ENCODE results near the gene GRM7.

GRM7 gene

DNA sequence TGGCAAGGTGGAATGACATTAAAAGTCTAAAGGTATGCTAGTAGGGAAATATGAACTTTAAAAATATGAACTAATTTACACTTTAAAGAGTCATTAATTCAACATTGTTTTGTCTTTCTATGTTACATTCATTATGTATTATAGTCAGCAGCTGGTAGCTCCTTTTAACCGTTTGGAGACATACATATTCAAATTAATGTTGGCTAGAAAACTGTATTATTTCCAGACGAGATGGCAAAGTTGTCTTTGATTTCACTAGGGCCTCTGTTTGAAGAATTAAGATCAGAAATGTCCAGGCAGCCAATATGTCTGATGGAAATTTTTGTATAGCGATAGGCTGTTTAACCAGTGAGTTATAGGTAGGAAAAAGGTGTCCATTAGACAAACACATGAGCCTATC is 817.6 kb downstream of the GRM7 start:
- no peak for TF ChIP-seq CTCF (IDR thresholded peaks at IDR 0.05; ENCODE audit: low read depth, low read length)
- no peak for DNase-seq (ENCODE audit: extremely low read depth, low read depth)

GRCh38 chr3:7682822-7683229 is 821.9 kb downstream of the GRM7 start:
- no peak for TF ChIP-seq CTCF (IDR thresholded peaks at IDR 0.05; ENCODE audit: low read depth, low read length)
- DNase-seq (ENCODE audit: extremely low read depth, low read depth), result no peak

DNA sequence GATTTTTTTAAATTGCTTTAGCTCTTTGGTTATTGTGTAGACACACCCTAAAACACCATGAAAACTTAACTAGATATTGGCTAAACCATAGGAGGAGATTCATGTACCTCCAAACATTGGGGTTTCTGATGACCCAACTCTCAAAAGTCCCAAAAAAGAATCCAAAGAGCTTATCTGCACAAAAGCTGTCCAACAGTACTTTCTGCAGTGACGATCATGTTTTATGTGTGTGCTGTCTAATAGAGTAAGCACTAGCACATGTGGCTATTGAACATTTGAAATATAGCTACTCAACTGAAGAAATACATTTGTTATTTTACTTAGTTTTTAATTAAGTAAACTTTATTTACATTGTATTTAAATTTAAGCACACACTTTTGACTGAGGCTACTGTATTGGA is 822.5 kb downstream of the GRM7 start:
- no peak for TF ChIP-seq CTCF (IDR thresholded peaks at IDR 0.05; ENCODE audit: low read depth, low read length)
- DNase-seq (ENCODE audit: extremely low read depth, low read depth), result no peak

GRCh38 chr3:7684182-7684715 is 823.3 kb downstream of the GRM7 start:
- TF ChIP-seq CTCF (IDR thresholded peaks at IDR 0.05; ENCODE audit: low read depth, low read length), result no peak

GRCh38 chr3:7687428-7688147 is 826.7 kb downstream of the GRM7 start:
- no peak for DNase-seq (ENCODE audit: extremely low read depth, low read depth)
- no peak for TF ChIP-seq CTCF (IDR thresholded peaks at IDR 0.05; ENCODE audit: low read depth, low read length)

More at GRCh38 chr3:7684182-7684715, 823.3 kb downstream of the GRM7 start:
- no peak for DNase-seq (ENCODE audit: extremely low read depth, low read depth)

GRCh38 chr3:7692866-7693265 is 832.0 kb downstream of the GRM7 start:
- TF ChIP-seq CTCF (IDR thresholded peaks at IDR 0.05; ENCODE audit: low read depth, low read length), result no peak
- no peak for DNase-seq (ENCODE audit: extremely low read depth, low read depth)

- no peak for TF ChIP-seq CTCF (IDR thresholded peaks at IDR 0.05; ENCODE audit: low read depth, low read length)
- no peak for DNase-seq (ENCODE audit: extremely low read depth, low read depth)
These were observed 833.1 kb downstream of the GRM7 start for GRCh38 chr3:7693976-7694375.

Measured in AG09319 (cell line).